Forelimb muscle (tissue), 1 donor: Measurements from ENCODE around the gene GFPT1. TPM values are rescaled to one million over a fixed set of nuclear protein-coding genes. Genes with fewer than 3 reads are reported as not detected.

Experiments used
- DNase-seq: peaks from one replicate; pipeline ENCODE4 v3.0.0-alpha.2; 2013; ENCODE audit warnings: low read depth
- polyA plus RNA-seq: library from polyadenylated mRNA; unstranded; fragments of 120-200 nt; gene quantifications from one replicate; pipeline ENCODE4 v1.2.1, GENCODE V29; 2013; ENCODE audit not compliant: insufficient read length

The GFPT1 gene
- polyA plus RNA-seq, 1 donor: 28.9 TPM

DNA sequence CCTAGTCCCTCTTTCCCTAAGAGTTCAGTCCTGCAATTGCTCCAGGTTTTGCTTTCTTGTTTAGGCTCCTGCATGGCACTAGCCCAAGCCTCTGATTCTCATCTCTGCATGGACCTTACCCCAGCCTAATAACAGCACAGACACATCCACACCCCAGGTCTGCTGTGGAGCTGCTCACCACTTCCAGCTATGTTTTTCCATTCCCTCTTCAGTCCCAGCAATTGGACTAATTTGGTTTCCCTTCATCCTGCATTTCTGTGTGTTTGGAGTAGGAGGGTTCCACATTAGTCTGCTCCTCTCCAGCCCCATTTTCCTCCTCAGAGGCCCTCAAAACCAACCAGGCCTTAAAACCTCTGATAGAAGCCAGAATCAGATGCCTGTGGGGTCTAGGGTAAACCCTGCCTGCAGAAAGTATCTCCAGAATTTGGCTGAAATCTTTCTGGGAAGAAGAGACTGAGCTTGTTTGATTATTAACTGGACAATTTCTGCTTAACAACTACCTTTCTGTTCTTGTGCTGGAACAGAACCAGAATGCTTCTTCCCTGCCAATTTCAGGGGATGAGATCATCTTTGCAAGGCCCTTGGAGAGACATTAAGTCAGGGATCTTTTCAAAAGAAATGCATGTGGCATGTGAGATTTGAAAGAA, 95.9 kb downstream of the GFPT1 start:
- DNase-seq: peak; percentile 80

DNA sequence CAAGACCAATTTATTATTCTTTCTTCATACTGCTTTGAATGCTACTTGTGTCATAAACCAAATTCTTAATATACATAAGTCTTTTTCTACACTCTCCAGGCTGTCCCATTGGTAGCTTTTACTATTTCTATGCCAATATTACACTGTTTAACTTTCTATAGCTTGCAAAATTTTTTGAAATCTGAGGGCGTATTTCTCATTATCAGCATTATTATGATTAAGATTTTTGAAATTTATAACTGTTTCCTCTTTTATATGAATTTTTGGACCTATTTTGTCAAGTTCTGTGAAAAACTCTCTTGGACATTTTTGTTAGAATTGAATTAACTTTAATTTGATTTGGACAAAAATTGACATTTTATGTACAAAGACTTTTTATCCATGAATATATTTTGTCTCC, 98.6 kb downstream of the GFPT1 start:
- DNase-seq: no peak

DNA sequence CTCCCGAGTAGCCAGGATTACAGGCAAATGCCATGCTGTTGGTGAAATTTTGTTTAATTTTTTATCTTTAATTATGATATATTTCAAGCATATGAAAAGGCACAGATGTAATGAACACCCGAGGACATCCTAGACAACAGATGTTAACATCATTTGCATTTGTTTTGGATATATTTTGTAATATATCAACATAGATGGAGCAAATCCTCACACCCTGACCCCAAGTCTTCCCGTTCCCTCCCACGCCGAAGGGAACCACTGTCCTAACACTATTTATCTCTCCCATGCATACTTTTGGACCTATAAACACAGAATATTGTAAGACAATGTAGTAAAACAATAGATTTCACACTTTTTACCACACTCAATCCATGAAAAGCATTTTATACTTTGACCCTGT, 99.5 kb downstream of the GFPT1 start:
- no peak for DNase-seq

DNA sequence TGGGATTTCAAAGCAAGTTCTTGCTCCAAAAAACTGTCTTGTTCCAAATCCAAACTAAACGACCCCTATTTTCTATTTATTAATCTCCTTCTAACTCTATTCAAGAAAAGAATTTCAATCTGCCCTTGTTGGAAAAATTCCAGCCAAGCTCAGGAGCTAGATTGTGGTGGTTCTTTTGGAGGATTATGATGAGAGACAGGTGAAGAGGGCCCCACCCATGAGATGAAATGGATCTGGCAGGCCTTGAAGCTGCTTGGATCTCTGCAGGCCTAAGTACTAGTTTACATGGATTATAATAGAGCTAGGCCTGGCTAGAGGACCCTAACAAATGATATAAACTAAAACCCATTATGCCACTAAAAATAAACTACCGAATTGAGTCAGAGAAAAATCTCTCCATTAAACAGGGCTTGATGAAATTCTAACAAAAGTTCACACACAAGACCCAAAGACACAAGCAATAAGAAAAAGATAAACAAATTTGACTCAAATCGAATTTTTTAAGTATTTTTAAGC, 101.6 kb downstream of the GFPT1 start:
- no peak for DNase-seq

DNA sequence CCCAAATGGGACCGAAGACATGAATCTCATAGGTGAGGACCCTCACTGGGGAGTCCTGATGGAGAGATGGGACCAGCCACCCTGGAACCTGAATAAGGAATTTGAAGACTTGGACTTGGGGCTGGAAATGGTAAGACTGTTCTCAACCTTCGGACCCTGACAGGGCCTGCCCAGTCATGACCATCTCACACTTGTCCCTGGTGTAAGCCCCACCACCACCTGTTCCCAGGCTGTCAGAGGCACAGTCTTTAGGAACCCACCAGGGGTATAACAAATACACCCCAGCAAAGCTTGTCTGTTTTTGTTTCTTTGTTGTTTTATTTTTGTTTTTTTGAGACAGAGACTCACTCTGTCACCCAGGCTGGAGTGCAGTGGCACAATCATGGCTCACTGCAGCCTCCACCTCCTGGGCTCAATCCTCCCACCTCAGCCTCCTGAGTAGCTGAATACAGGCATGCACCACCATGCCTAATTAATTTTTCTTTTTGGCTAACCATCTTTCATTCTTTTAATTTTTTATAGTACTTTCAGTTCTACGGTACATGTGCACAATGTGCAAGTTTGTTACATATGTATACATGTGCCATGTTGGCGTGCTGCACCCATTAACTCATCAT, 106.1 kb downstream of the GFPT1 start:
- no peak for DNase-seq

DNA sequence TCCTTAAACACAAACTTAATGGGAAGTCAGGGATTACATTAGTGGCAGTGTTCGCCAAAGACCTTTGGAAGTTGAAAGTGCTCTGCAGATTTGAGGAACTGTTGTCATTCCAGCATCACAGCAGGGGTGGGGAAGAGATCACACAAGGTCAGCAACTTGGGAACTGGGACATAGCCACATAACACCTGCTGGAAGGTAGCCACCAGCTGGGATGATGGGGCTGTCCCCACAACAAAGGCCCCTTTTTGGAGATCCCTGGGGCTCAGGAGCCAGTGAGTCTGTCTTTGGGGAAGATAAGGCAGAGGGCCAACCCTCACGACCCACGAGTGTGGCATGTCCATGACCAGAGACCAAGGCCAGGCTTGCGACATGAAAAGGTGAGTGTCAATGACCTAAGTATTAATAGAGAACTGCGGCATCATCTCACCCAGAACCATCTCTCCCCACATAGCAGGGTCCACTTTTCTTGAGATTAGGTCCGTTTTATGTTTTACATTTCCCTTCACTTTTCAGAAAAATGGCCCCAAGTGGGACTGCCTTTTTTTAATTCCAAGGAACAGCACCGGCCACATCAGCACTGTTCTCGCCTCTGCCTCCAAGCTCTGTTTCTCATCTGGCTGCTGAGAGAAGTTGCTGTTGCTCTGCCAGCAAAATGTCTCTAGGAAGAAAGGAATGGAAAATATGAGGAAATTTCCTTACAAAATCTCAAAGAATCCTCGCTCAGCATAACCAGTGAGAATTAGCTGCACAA, 106.9 kb downstream of the GFPT1 start:
- DNase-seq: peak; percentile 69

DNA sequence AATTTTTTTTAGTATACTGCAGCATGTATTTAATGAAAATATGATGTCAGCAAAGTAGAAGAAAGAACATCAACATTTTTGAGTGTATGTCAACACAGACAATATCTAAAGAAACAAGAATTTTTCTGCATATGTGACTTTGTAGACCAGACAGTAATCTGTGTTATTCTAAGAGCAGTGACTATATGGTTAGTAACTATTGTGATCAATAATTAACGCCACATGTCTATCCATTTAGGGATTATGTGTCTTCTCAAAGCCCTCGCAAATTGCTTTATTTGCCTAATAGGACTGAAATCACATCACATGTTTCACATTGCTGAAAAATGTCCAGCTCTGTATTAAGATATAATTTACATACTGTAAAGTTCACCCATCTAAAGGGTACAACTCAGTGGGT, 107.8 kb downstream of the GFPT1 start:
- DNase-seq: no peak

DNA sequence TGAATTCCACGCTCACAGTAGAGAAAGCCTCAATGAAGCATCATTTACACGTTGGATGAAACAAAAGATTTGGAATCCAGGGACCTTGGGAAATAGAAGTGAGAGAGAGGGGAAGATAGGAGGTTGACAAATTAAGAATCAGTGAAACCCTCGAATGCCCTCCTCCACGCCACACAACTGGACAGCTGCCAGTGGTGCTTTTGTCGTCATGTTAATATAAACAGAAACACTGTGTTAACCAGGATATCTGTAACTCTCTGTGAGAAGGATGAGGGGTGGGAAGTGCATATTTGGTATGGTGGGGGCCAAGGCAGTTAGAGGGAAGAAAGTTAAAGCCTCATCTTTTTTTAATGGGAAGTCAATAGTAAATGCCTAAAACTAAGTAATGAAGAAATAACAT, 108.7 kb downstream of the GFPT1 start:
- no peak for DNase-seq

DNA sequence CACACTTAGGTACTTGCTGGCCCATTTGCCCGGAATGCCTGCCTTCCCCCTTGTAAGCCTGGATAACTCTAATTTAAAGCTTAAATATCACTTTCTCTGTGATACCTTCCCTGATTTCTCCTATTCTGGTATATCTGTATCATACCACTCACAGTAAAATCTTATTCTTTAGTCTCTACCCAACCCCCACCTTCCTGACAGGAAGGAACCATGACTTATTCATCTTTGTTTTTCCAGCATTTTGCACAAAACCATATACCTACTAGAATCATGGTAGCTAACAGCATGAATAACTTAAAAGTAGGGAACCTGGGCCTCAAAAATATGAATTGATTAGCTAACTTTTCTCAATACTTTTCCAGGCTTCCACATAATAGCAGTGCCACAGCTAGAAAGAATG, 111.5 kb downstream of the GFPT1 start:
- DNase-seq: no peak

DNA sequence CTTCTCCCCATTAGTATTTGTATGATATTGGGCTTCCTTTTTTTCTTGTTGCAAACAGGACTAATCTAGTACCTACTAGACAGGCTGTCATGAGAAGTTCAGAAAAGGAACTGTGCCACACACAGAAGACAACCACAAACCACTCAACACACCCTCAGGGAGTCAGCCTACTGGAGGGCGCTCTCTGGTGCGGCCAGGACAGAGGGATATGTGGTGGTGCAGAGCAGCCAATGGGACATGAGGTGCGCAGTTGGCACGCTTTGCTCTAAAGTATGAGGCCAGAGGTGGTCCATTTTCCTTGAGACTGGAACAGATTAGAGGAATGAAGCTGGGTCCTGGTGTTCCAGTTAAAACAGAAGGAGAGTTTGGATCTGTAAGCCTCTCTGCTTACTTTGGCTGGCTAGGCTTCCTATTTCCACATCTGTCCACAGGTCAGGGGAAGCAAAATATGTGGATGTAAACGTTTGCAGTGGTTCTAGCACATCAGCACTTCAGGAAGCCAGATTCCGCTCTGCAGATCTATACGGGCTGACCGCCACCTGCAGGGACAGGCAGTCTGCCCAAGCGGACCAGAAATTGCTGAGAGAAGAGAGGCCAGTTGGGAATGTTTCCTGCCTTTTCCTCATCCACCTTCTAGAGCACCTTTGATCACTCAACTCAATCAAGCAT, 114.1 kb downstream of the GFPT1 start:
- DNase-seq: no peak

DNA sequence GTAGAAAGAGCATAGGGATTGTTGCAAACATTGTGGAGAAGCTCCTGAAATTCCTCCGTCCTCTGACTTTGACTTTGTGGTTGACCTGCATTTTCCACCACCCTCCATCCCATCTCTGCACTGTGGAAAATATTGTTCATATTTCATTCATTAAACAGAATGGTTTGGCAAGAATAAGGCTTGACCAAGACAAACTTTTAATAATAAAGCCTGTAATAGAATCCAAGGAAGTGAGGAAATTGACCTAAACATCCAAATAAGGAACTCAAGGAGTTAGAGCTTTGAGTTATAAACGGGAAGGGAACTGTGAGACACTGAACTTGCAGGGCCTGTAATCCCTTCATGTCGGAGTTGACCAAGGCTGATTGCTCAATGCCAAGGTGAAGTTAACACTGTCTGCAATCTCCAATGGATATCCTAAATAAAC, 115.2 kb downstream of the GFPT1 start:
- no peak for DNase-seq

Other genes starting within 250 kb of the GFPT1 start
- 52.5 TPM for gene NFU1, start 50.2 kb upstream of the GFPT1 start, polyA plus RNA-seq